H1 (cell line): Measurements from ENCODE around the gene UVRAG. TPM values are rescaled to one million over a fixed set of nuclear protein-coding genes. Genes with fewer than 3 reads are reported as not detected.

ENCODE experiments used
- CTCF ChIA-PET: fragments of 300-600 bp; sonication (Branson Sonifier 250); formaldehyde crosslinking; loops from one replicate; lab custom pipeline; 2021; ENCODE audit not compliant: partially characterized antibody; lab: Charles Lee
- POLR2A ChIA-PET: fragments of 300-600 bp; sonication (Branson Sonifier 250); formaldehyde crosslinking; loops from one replicate; lab custom pipeline; 2021; ENCODE audit warnings: inconsistent platforms; ENCODE audit not compliant: partially characterized antibody; lab: Charles Lee
- DNase-seq, 2 experiments: peaks; one replicate each; pipeline versions ENCODE4 v3.0.0 to v3.0.0-alpha.2; 2010 to 2022; ENCODE audit warnings: low spot score in 2 of 2, low read depth in 1 of 2, mixed read lengths in 1 of 2
- FAIRE-seq: peaks from 2 replicates; lab custom pipeline; 2011; peaks lifted over from hg19 to GRCh38; lab: Jason Lieb, UNC
- H2AFZ ChIP-seq: 2 replicates; pipeline ENCODE4 v1.8.1; 2012; ENCODE audit warnings: low read length, inconsistent platforms
- H2AK5ac ChIP-seq: 2 replicates; pipeline ENCODE4 v1.6.1; 2013; ENCODE audit warnings: low read depth, low read length
- H2BK120ac ChIP-seq: replicated peaks from 2 replicates; pipeline ENCODE3; 2013; ENCODE audit warnings: low read depth, low read length, inconsistent platforms
- H2BK12ac ChIP-seq: 2 replicates; pipeline ENCODE4 v1.6.1; 2013; ENCODE audit warnings: low read depth, low read length
- H2BK15ac ChIP-seq: 2 replicates; pipeline ENCODE4 v1.6.1; 2013; ENCODE audit warnings: low read length
- H2BK20ac ChIP-seq: 2 replicates; pipeline ENCODE4 v1.6.1; 2013; ENCODE audit warnings: low read length
- H2BK5ac ChIP-seq: 2 replicates; pipeline ENCODE4 v1.6.1; 2013; ENCODE audit warnings: low read depth, low read length
- H3K14ac ChIP-seq: 2 replicates; pipeline ENCODE4 v1.6.1; 2013; ENCODE audit warnings: inconsistent platforms; ENCODE audit not compliant: insufficient read length
- H3K18ac ChIP-seq: 2 replicates; pipeline ENCODE4 v1.6.1; 2013; ENCODE audit warnings: low read length; ENCODE audit errors: extremely low read depth
- H3K23ac ChIP-seq: 2 replicates; pipeline ENCODE4 v1.6.1; 2013; ENCODE audit warnings: inconsistent platforms; ENCODE audit not compliant: insufficient read length
- H3K23me2 ChIP-seq: 2 replicates; pipeline ENCODE4 v1.6.1; 2013; ENCODE audit warnings: low read depth, low read length
- H3K27ac ChIP-seq: 2 replicates; pipeline ENCODE4 v1.6.1; 2011; ENCODE audit warnings: low read depth, low read length, inconsistent platforms
- H3K27me3 ChIP-seq, 4 experiments: replicated peaks in 1 of 4; 1 replicate in 1 of 4; 2 replicates in 3 of 4; pipeline versions ENCODE4 v1.6.1 to v1.8.1; 2011 to 2013; ENCODE audit warnings: low read length in 3 of 4, mild to moderate bottlenecking in 3 of 4, inconsistent platforms in 2 of 4, mixed read lengths in 2 of 4, moderate library complexity in 1 of 4; ENCODE audit not compliant: control insufficient read depth in 3 of 4, insufficient read depth in 3 of 4; ENCODE audit errors: extremely low read depth in 1 of 4
- H3K36me3 ChIP-seq, 4 experiments: 2 replicates each; pipeline versions ENCODE4 v1.6.1 to v1.8.1; 2011 to 2013; ENCODE audit warnings: mild to moderate bottlenecking in 4 of 4, low read length in 3 of 4, moderate library complexity in 2 of 4, control low read depth in 1 of 4, inconsistent platforms in 1 of 4; ENCODE audit not compliant: insufficient read depth in 4 of 4, control insufficient read depth in 2 of 4
- H3K4ac ChIP-seq: replicated peaks from 2 replicates; pipeline ENCODE3; 2013; ENCODE audit warnings: low read length, low read depth, mixed read lengths, inconsistent platforms; ENCODE audit not compliant: insufficient read length
- H3K4me1 ChIP-seq, 4 experiments: replicated peaks in 1 of 4; 1 replicate in 1 of 4; 2 replicates in 3 of 4; pipeline versions ENCODE4 v1.6.1 to v1.8.1; 2011 to 2013; ENCODE audit warnings: low read length in 3 of 4, inconsistent platforms in 2 of 4, mixed read lengths in 1 of 4; ENCODE audit not compliant: insufficient read depth in 4 of 4, control insufficient read depth in 3 of 4
- H3K4me2 ChIP-seq, 2 experiments: 2 replicates each; pipeline versions ENCODE4 v1.6.1 to v1.8.1; 2011 to 2013; ENCODE audit warnings: low read depth in 2 of 2, low read length in 2 of 2, control low read depth in 1 of 2, inconsistent platforms in 1 of 2, mild to moderate bottlenecking in 1 of 2; ENCODE audit not compliant: insufficient read depth in 1 of 2
- H3K4me3 ChIP-seq, 4 experiments: fragments of 200-600, 300-600 bp in 1 of 4; sonication (generic), shearing (Covaris generic), sonication (Bioruptor Twin) in 1 of 4; 2 replicates each; pipeline versions ENCODE4 v1.5.1 to v1.8.1; 2011 to 2016; ENCODE audit warnings: low read length in 4 of 4, low read depth in 3 of 4, control low read depth in 2 of 4, inconsistent platforms in 2 of 4, mild to moderate bottlenecking in 2 of 4, mixed read lengths in 1 of 4, moderate library complexity in 1 of 4; ENCODE audit not compliant: insufficient read depth in 2 of 4; ENCODE audit errors: extremely low read depth in 1 of 4
- H3K56ac ChIP-seq: replicated peaks from 2 replicates; pipeline ENCODE3; 2013; ENCODE audit warnings: low read depth, mild to moderate bottlenecking, mixed read lengths, low read length, inconsistent platforms; ENCODE audit not compliant: insufficient read length
- H3K79me1 ChIP-seq: 2 replicates; pipeline ENCODE4 v1.6.1; 2013; ENCODE audit warnings: low read depth, low read length, control low read depth
- H3K79me2 ChIP-seq, 2 experiments: 2 replicates each; pipeline versions ENCODE4 v1.6.1 to v1.8.1; 2012 to 2013; ENCODE audit warnings: low read length in 2 of 2, mild to moderate bottlenecking in 2 of 2, inconsistent platforms in 1 of 2; ENCODE audit not compliant: insufficient read depth in 2 of 2, control insufficient read depth in 1 of 2
- H3K9ac ChIP-seq, 4 experiments: replicated peaks in 1 of 4; 1 replicate in 1 of 4; 2 replicates in 3 of 4; pipeline versions ENCODE4 v1.6.1 to v1.8.1; 2011 to 2013; ENCODE audit warnings: low read depth in 3 of 4, low read length in 3 of 4, control low read depth in 2 of 4, mild to moderate bottlenecking in 2 of 4, moderate library complexity in 2 of 4, inconsistent platforms in 1 of 4; ENCODE audit errors: extremely low read depth in 1 of 4
- H3K9me3 ChIP-seq, 2 experiments: 2 replicates each; pipeline versions ENCODE4 v1.6.1 to v1.8.1; 2012 to 2013; ENCODE audit warnings: mild to moderate bottlenecking in 2 of 2, moderate library complexity in 2 of 2, control low read depth in 1 of 2, inconsistent platforms in 1 of 2, low read depth in 1 of 2, low read length in 1 of 2, mixed read lengths in 1 of 2; ENCODE audit not compliant: insufficient read depth in 2 of 2
- H4K20me1 ChIP-seq, 2 experiments: replicated peaks in 1 of 2; 2 replicates each; pipeline versions ENCODE3 to v1.8.1; 2011 to 2013; ENCODE audit warnings: inconsistent platforms in 2 of 2, low read length in 2 of 2, mild to moderate bottlenecking in 1 of 2; ENCODE audit not compliant: insufficient read depth in 2 of 2, control insufficient read depth in 1 of 2
- H4K5ac ChIP-seq: 2 replicates; pipeline ENCODE4 v1.6.1; 2013; ENCODE audit warnings: low read length, low read depth, mixed read lengths, inconsistent platforms; ENCODE audit not compliant: insufficient read length
- H4K8ac ChIP-seq: 2 replicates; pipeline ENCODE4 v1.8.0; 2013; ENCODE audit warnings: mild to moderate bottlenecking, moderate library complexity, low read length, inconsistent platforms; ENCODE audit not compliant: insufficient read depth; ENCODE audit errors: extremely low read depth
- H4K91ac ChIP-seq: replicated peaks from 2 replicates; pipeline ENCODE3; 2013; ENCODE audit warnings: low read length, mixed read lengths, inconsistent platforms; ENCODE audit not compliant: insufficient read length
- CBX8 ChIP-seq: fragments of 300-800, 300-1000 bp; sonication (generic); IDR thresholded peaks from 2 replicates; pipeline ENCODE4 v1.7.1; 2016; ENCODE audit warnings: low read depth, low read length, borderline replicate concordance
- CTCF ChIP-seq, 3 experiments: IDR thresholded peaks; 1 replicate in 2 of 3; 2 replicates in 1 of 3; pipeline versions ENCODE4 v1.5.1 to v1.6.1; 2011; ENCODE audit warnings: low read length in 3 of 3, mild to moderate bottlenecking in 3 of 3, inconsistent platforms in 2 of 3, low read depth in 1 of 3, moderate library complexity in 1 of 3; ENCODE audit not compliant: insufficient read depth in 1 of 3; ENCODE audit errors: control extremely low read depth in 1 of 3
- E2F6 ChIP-seq: IDR thresholded peaks from 2 replicates; pipeline ENCODE4 v1.6.1; 2012; ENCODE audit warnings: inconsistent platforms
- FOSL1 ChIP-seq: IDR thresholded peaks from 2 replicates; pipeline ENCODE4 v1.6.1; 2011; ENCODE audit warnings: mild to moderate bottlenecking, low read depth, low read length, moderate library complexity; ENCODE audit not compliant: insufficient read depth
- MAX ChIP-seq: IDR thresholded peaks from 2 replicates; pipeline ENCODE4 v1.6.1; 2012; ENCODE audit warnings: inconsistent platforms
- POLR2A ChIP-seq, 2 experiments: IDR thresholded peaks; 1 replicate in 1 of 2; 2 replicates in 1 of 2; pipeline ENCODE4 v1.6.1; 2011; ENCODE audit warnings: low read depth in 2 of 2, low read length in 2 of 2, mild to moderate bottlenecking in 2 of 2; ENCODE audit errors: control extremely low read depth in 1 of 2
- POU5F1 ChIP-seq: IDR thresholded peaks from 2 replicates; pipeline ENCODE4 v1.6.1; 2011; ENCODE audit warnings: low read depth, mild to moderate bottlenecking, low read length, moderate library complexity
- RBBP5 ChIP-seq: IDR thresholded peaks from 2 replicates; pipeline ENCODE4 v1.7.1; 2012; ENCODE audit warnings: low read depth, mild to moderate bottlenecking, inconsistent platforms, low read length, moderate library complexity, borderline replicate concordance
- SIN3A ChIP-seq, 2 experiments: IDR thresholded peaks in 1 of 2; conservative IDR thresholded peaks in 1 of 2; 2 replicates each; pipeline ENCODE4 v1.6.1; 2011 to 2012; ENCODE audit warnings: low read length in 2 of 2, improper control_type of control experiment in 1 of 2, low read depth in 1 of 2, mild to moderate bottlenecking in 1 of 2
- SIRT6 ChIP-seq: IDR thresholded peaks from one replicate; pipeline ENCODE4 v1.7.1; 2012; ENCODE audit warnings: low read length, inconsistent platforms
- SUZ12 ChIP-seq: fragments of 200-600 bp; sonication (generic); IDR thresholded peaks from 2 replicates; pipeline ENCODE4 v1.6.1; 2012; ENCODE audit warnings: mild to moderate bottlenecking, inconsistent platforms, low read length, moderate library complexity, mixed read lengths
- TCF12 ChIP-seq: IDR thresholded peaks from 2 replicates; pipeline ENCODE4 v1.6.1; 2011; ENCODE audit warnings: low read depth, mild to moderate bottlenecking, low read length
- WGBS, 2 experiments: shearing (Covaris generic) in 1 of 2; methylation state at CpG; one replicate each; pipeline versions ENCODE4 v1.1.6 to v1.1.7; 2013 to 2015; ENCODE audit warnings: low lambda C conversion rate in 2 of 2, mixed read lengths in 2 of 2, inconsistent platforms in 1 of 2, low coverage in 1 of 2, missing lambda C conversion rate in 1 of 2; ENCODE audit not compliant: insufficient replicate concordance in 2 of 2, insufficient coverage in 1 of 2, insufficient read length in 1 of 2; ENCODE audit errors: extremely low coverage in 1 of 2, missing lambda C conversion rate in 1 of 2; 5-methylcytosine and 5-hydroxymethylcytosine counted together
- polyA plus RNA-seq, 7 experiments: library from polyadenylated mRNA; depleted of rRNA in 3 of 7; stranded (reverse) in 5 of 7; unstranded in 2 of 7; fragments of >200 nt in 5 of 7; fragments of 200-250 nt in 2 of 7; gene quantifications; 1 replicate in 5 of 7; 2 replicates in 1 of 7; 4 replicates in 1 of 7; pipeline versions ENCODE4 v1.2.1 to v1.2.3, GENCODE V29; 2011 to 2013; ENCODE audit warnings: missing spikeins in 2 of 7, mixed read lengths in 2 of 7
- total RNA-seq: library from RNA; stranded (reverse); fragmentation: NEBNext Ultra II Directional; extraction: Animal tissue kit (Norgen Biotek cat#: 25700); gene quantifications from 2 replicates; pipeline ENCODE4 v1.2.1, GENCODE V29; 2021

Gene UVRAG
- total and polyA plus RNA-seq, 2 of the 8 experiments (the other 6 are each of a cell fraction or from before 2014, with no cell fraction given): 5.5 to 14.7 TPM

- no peak for FAIRE-seq
- 92% methylated on average over 1 of the region's 1 CpG; no CpG with 5 or more reads in 1 of the 2 experiments for WGBS, 2 experiments
- no peak overlapping the region for H3K4me2 ChIP-seq
- no peak for TF ChIP-seq TCF12
- TF ChIP-seq POLR2A (IDR thresholded peaks at IDR 0.05; ENCODE audit: control extremely low read depth in 1 of 2, low read depth in 2 of 2, low read length in 2 of 2): no peak
- no peak for TF ChIP-seq FOSL1
- TF ChIP-seq RBBP5: no peak
- TF ChIP-seq E2F6: no peak
- TF ChIP-seq SIN3A (conservative IDR thresholded peaks at IDR 0.05 in 1 of 2, IDR thresholded peaks at IDR 0.05 in 1 of 2; ENCODE audit: low read depth in 1 of 2, low read length in 2 of 2): no peak
- TF ChIP-seq SIRT6: no peak
- TF ChIP-seq CBX8: no peak
- TF ChIP-seq CTCF (IDR thresholded peaks at IDR 0.05; ENCODE audit: control extremely low read depth in 1 of 3, insufficient read depth in 1 of 3, low read depth in 1 of 3, low read length in 3 of 3): no peak
- no peak for TF ChIP-seq MAX
- no peak for TF ChIP-seq POU5F1
- TF ChIP-seq SUZ12: no peak
These were observed 105.8 kb downstream of the UVRAG start for GRCh38 chr11:75920848-75921247.

More at GRCh38 chr11:75920848-75921247, 105.8 kb downstream of the UVRAG start:
- Histone ChIP-seq H3K23ac (no peak overlapping the region), H3K27ac (no peak overlapping the region), H3K4ac (no peak overlapping the region), H3K79me2 (no peaks in the 10 kb centered on the region), H3K4me3 (no peak overlapping the region), H3K14ac (no peak overlapping the region), H3K27me3 (no peaks in the 10 kb centered on the region), H4K5ac (no peak overlapping the region), H4K91ac (no peak overlapping the region), H3K23me2 (no peaks in the 10 kb centered on the region), H2BK120ac (no peak overlapping the region), H3K9ac (no peak overlapping the region), H2BK15ac (no peak overlapping the region), H2BK20ac (no peak overlapping the region), H2AK5ac (no peak overlapping the region), H4K20me1 (no peaks in the 10 kb centered on the region), H3K4me1 (no peaks in the 10 kb centered on the region), H3K18ac (no peak overlapping the region), H3K36me3 (no peaks in the 10 kb centered on the region), H2AFZ (no peak overlapping the region), H4K8ac (no peak overlapping the region), H3K9me3 (no peaks in the 10 kb centered on the region), H3K56ac (no peak overlapping the region), H3K79me1 (no peaks in the 10 kb centered on the region), H2BK5ac (no peak overlapping the region), H2BK12ac (no peak overlapping the region)
- DNase-seq: no peak
- CTCF ChIA-PET: no interaction called here
- POLR2A ChIA-PET: no interaction called here
